ENCODE measurements around the gene SPOCK2. TPM values are rescaled to one million over a fixed set of nuclear protein-coding genes. Genes with fewer than 3 reads are reported as not detected.

Gene SPOCK2
- total and polyA plus RNA-seq, 10 of the 15 experiments (the other 5 are each of a cell fraction or from before 2014, with no cell fraction given) = 0.02 to 1.5 (median 0.58) TPM

- TF ChIP-seq ZBTB40 (IDR thresholded peaks at IDR 0.05; ENCODE audit: borderline replicate concordance) (no peak), RAD51 (IDR thresholded peaks at IDR 0.05) (no peak), NR2F1 (conservative IDR thresholded peaks at IDR 0.05) (no peak), PAX8 (IDR thresholded peaks at IDR 0.05) (no peak), STAT3 (IDR thresholded peaks at IDR 0.05; ENCODE audit: low read depth, low read length) (no peak), MTA3 (IDR thresholded peaks at IDR 0.05; ENCODE audit: borderline replicate concordance, low read length) (no peak), ZNF384 (IDR thresholded peaks at IDR 0.05; ENCODE audit: borderline replicate concordance, low read depth, low read length) (no peak), USF2 (IDR thresholded peaks at IDR 0.05; ENCODE audit: borderline replicate concordance, low read depth, low read length) (no peak), RB1 (IDR thresholded peaks at IDR 0.05; ENCODE audit: borderline replicate concordance) (peak; percentile 43; the same call in 1 of the 2 replicates), ESRRA (IDR thresholded peaks at IDR 0.05; ENCODE audit: low read length) (no peak), ZNF592 (IDR thresholded peaks at IDR 0.05) (peak; percentile 91; the same call in 1 of the 2 replicates), PML (IDR thresholded peaks at IDR 0.05; ENCODE audit: low read length) (no peak), ZNF24 (IDR thresholded peaks at IDR 0.05) (peak; percentile 40; the same call in 1 of the 2 replicates), POLR2AphosphoS2 (IDR thresholded peaks at IDR 0.05; ENCODE audit: low read depth, low read length) (no peak), KAT2A (conservative IDR thresholded peaks at IDR 0.05; ENCODE audit: control insufficient read depth, low read depth, low read length) (no peak), TCF12 (IDR thresholded peaks at IDR 0.05; ENCODE audit: low read depth, low read length) (no peak), KDM1A (IDR thresholded peaks at IDR 0.05; ENCODE audit: borderline replicate concordance) (no peak), ZBTB4 (CRISPR knock-in tag; IDR thresholded peaks at IDR 0.05) (no peak), YBX1 (IDR thresholded peaks at IDR 0.05) (no peak)
Measured at GRCh38 chr10:72048450-72049124, 39.8 kb downstream of the SPOCK2 start (continued).

All from GM12878 (cell line).